CD8-positive, alpha-beta memory T cell (primary cell): Measurements from ENCODE around the gene CD163. TPM values are rescaled to one million over a fixed set of nuclear protein-coding genes. Genes with fewer than 3 reads are reported as not detected.

Source experiments
- CTCF ChIA-PET: fragments of 350-600 bp; sonication (Branson Sonifier 250); formaldehyde crosslinking; loops from one replicate; lab custom pipeline; 2021; ENCODE audit warnings: antibody characterized with exemption; lab: Charles Lee
- POLR2A ChIA-PET: fragments of 350-600 bp; sonication (Branson Sonifier 250); formaldehyde crosslinking; loops from one replicate; lab custom pipeline; 2021; ENCODE audit warnings: antibody characterized with exemption; lab: Charles Lee
- DNase-seq, 5 donors: peaks; one replicate each; pipeline versions ENCODE4 v3.0.0 to v3.0.0-alpha.2; 2020 to 2022; ENCODE audit warnings: mixed read lengths in 1 of 5
- H3K27ac ChIP-seq: one replicate; pipeline ENCODE4 v1.7.0; 2013; ENCODE audit warnings: low read depth, mild to moderate bottlenecking, low read length, moderate library complexity
- H3K27me3 ChIP-seq: 2 replicates; pipeline ENCODE4 v1.7.0; 2013; ENCODE audit warnings: low read length, mild to moderate bottlenecking; ENCODE audit not compliant: insufficient read depth, poor library complexity, severe bottlenecking
- H3K36me3 ChIP-seq: 2 replicates; pipeline ENCODE4 v1.7.0; 2013; ENCODE audit warnings: mild to moderate bottlenecking, low read length, moderate library complexity; ENCODE audit not compliant: insufficient read depth
- H3K4me1 ChIP-seq: 2 replicates; pipeline ENCODE4 v1.7.0; 2013; ENCODE audit warnings: mild to moderate bottlenecking, low read length, moderate library complexity; ENCODE audit not compliant: insufficient read depth
- H3K4me3 ChIP-seq: 2 replicates; pipeline ENCODE4 v1.7.0; 2013; ENCODE audit warnings: mild to moderate bottlenecking, low read length
- H3K9me3 ChIP-seq: 2 replicates; pipeline ENCODE4 v1.7.0; 2013; ENCODE audit warnings: mild to moderate bottlenecking, low read length
- H3K27ac Mint-ChIP-seq, 8 donors: one replicate each; pipeline ENCODE4 v1.8.0; 2020 to 2021; ENCODE audit warnings: mixed read lengths in 8 of 8, mild to moderate bottlenecking in 6 of 8, inconsistent platforms in 3 of 8, moderate library complexity in 3 of 8
- H3K27me3 Mint-ChIP-seq, 2 donors: one replicate each; pipeline ENCODE4 v1.8.0; 2020 to 2021; ENCODE audit warnings: mixed read lengths in 2 of 2, mild to moderate bottlenecking in 1 of 2, moderate library complexity in 1 of 2
- H3K36me3 Mint-ChIP-seq, 3 donors: one replicate each; pipeline ENCODE4 v1.8.0; 2020 to 2021; ENCODE audit warnings: mixed read lengths in 3 of 3, inconsistent platforms in 1 of 3, mild to moderate bottlenecking in 1 of 3
- H3K4me1 Mint-ChIP-seq, 3 donors: one replicate each; pipeline ENCODE4 v1.8.0; 2020 to 2021; ENCODE audit warnings: mixed read lengths in 3 of 3, inconsistent platforms in 1 of 3, mild to moderate bottlenecking in 1 of 3
- H3K4me3 Mint-ChIP-seq, 7 donors: one replicate each; pipeline ENCODE4 v1.8.0; 2020 to 2021; ENCODE audit warnings: mixed read lengths in 7 of 7, mild to moderate bottlenecking in 6 of 7, moderate library complexity in 4 of 7, inconsistent platforms in 2 of 7
- H3K9me3 Mint-ChIP-seq, 5 donors: one replicate each; pipeline ENCODE4 v1.8.0; 2020 to 2022; ENCODE audit warnings: mixed read lengths in 5 of 5, mild to moderate bottlenecking in 3 of 5, moderate library complexity in 2 of 5, inconsistent platforms in 1 of 5
- polyA plus RNA-seq: library from polyadenylated mRNA; unstranded; fragments of 300-500 nt; fragmentation: Illumina TruSeq; gene quantifications from one replicate; pipeline ENCODE4 v1.2.3, GENCODE V29; 2021
- total RNA-seq, 2 experiments: library from RNA; stranded (reverse); gene quantifications; one replicate each; pipeline ENCODE4 v1.2.3, GENCODE V29; 2021

CD163 gene
- total and polyA plus RNA-seq, 3 experiments from 2014 or later, result 3.0 to 5.6 TPM; not detected in 1

DNA sequence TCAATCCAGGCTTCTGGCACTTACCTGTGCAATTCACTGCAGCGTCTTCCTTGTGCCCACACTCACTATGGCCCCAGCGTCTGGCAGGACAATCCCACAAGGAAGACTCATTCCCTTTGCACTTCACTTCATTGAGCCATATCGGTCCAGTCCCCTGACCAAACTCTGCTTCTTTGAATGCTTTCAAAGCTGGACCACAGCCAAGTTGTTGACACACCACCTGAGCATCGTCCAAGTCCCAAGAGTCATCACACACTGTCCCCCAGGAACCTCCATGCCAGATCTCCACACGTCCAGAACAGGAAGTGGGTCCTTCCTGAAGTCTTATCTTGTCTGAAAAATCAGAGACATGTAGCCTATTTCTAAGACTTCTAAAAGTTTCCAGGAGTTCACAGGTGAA, 20.2 kb downstream of the CD163 start:
- Histone ChIP-seq H3K9me3 (no peaks in the 10 kb centered on the region), H3K4me3 (no peak overlapping the region), H3K27ac (no peak overlapping the region), H3K4me1 (no peaks in the 10 kb centered on the region), H3K36me3 (no peaks in the 10 kb centered on the region), H3K27me3 (no peaks in the 10 kb centered on the region)
- Mint-ChIP-seq H3K27ac (peak overlapping the region in 1 of 8 donors; percentile 9), H3K4me3 (no peak overlapping the region), H3K36me3 (no peaks in the 10 kb centered on the region), H3K9me3 (no peaks in the 10 kb centered on the region), H3K27me3 (peaks cover 7 to 26% of the 10 kb centered on the region in 2 donors), H3K4me1 (no peaks in the 10 kb centered on the region)
- no peak for DNase-seq
- POLR2A ChIA-PET, result no interaction called here
- CTCF ChIA-PET, result no interaction called here

DNA sequence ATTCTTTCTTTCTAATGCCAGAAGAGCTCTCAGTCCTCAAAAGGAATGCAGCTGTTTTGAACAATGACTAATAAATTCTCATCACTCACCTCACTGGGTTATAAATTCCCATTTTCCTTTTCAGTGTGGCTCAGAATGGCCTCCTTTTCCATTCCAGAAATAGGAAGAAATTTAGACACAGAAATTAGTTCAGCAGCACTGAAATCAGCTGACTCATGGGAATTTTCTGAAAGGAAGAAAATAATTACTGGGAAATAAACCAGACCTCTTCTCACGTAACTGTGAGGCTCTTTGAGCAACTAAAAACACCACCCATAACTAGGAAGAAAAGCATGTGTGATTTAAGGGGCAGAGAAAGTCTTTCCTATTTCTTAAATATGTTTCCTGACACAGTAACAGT, 23.8 kb downstream of the CD163 start:
- ChIA-PET POLR2A (no interaction called here), CTCF (no interaction called here)
- no peaks in the 10 kb centered on the region for H3K36me3 Mint-ChIP-seq
- no peak overlapping the region for H3K4me3 Mint-ChIP-seq
- H3K9me3 Mint-ChIP-seq, result no peaks in the 10 kb centered on the region
- no peak overlapping the region for H3K4me3 ChIP-seq
- H3K27me3 ChIP-seq, result no peaks in the 10 kb centered on the region
- DNase-seq, result no peak
- H3K27ac Mint-ChIP-seq, result no peak overlapping the region
- no peaks in the 10 kb centered on the region for H3K4me1 ChIP-seq
- H3K4me1 Mint-ChIP-seq, result no peaks in the 10 kb centered on the region
- H3K9me3 ChIP-seq, result no peaks in the 10 kb centered on the region
- no peaks in the 10 kb centered on the region for H3K36me3 ChIP-seq
- no peak overlapping the region for H3K27ac ChIP-seq
- H3K27me3 Mint-ChIP-seq, result peaks cover 4 to 7% of the 10 kb centered on the region in 2 donors

GRCh38 chr12:7472060-7472459, 31.5 kb downstream of the CD163 start:
- no peak overlapping the region for H3K4me3 Mint-ChIP-seq
- H3K27me3 Mint-ChIP-seq, result peaks cover 6 to 33% of the 10 kb centered on the region in 2 donors
- no peaks in the 10 kb centered on the region for H3K9me3 ChIP-seq

GRCh38 chr12:7460375-7461259, 43.0 kb downstream of the CD163 start:
- Mint-ChIP-seq H3K9me3 (peaks cover 0 to 2% (median under 1%) of the 10 kb centered on the region in 5 donors), H3K36me3 (no peaks in the 10 kb centered on the region), H3K4me1 (no peaks in the 10 kb centered on the region), H3K4me3 (no peak overlapping the region), H3K27ac (no peak overlapping the region), H3K27me3 (peaks cover 3 to 15% of the 10 kb centered on the region in 2 donors)
- Histone ChIP-seq H3K9me3 (no peaks in the 10 kb centered on the region), H3K4me1 (no peaks in the 10 kb centered on the region), H3K36me3 (no peaks in the 10 kb centered on the region), H3K27me3 (no peaks in the 10 kb centered on the region), H3K4me3 (no peak overlapping the region), H3K27ac (no peak overlapping the region)
- ChIA-PET POLR2A (no interaction called here), CTCF (interaction anchor here (0.9 to 4.6 kb wide), 8 partner anchors 140 to 250 kb away, joined by 3 to 25 read pairs (median 6); no protein-coding TSS in a partner anchor)
- peak in 4 of 5 donors; percentile 4 to 68 (median 24) for DNase-seq

More at GRCh38 chr12:7472060-7472459, 31.5 kb downstream of the CD163 start:
- Histone ChIP-seq H3K36me3 (no peaks in the 10 kb centered on the region), H3K27ac (no peak overlapping the region), H3K27me3 (no peaks in the 10 kb centered on the region), H3K4me1 (no peaks in the 10 kb centered on the region), H3K4me3 (no peak overlapping the region)
- ChIA-PET POLR2A (no interaction called here), CTCF (no interaction called here)
- peaks cover 0 to 21% (median 0%) of the 10 kb centered on the region in 3 donors for H3K36me3 Mint-ChIP-seq
- no peak for DNase-seq
- peaks cover 4 to 12% (median 9%) of the 10 kb centered on the region in 5 donors for H3K9me3 Mint-ChIP-seq
- no peaks in the 10 kb centered on the region for H3K4me1 Mint-ChIP-seq
- no peak overlapping the region for H3K27ac Mint-ChIP-seq

DNA sequence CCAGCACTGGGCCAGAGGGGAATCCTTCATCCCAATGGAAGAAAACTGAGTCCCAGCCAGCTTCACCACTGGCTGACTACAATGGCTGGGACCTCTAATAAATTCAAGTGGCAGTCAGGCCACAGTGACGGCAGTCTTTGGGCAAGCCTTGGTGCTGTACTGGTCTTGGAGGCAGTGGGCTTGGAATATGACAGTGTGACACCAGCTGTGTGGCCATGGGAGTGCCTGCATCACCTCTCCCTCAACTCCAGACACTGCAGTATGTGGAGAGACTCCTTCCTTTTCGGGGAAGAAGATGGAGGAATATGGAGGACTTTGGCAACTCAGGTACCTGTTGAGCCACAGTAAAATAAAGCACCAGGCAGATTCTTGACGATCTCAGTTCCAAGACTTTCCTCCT, 43.6 kb downstream of the CD163 start:
- Histone ChIP-seq H3K4me3 (no peak overlapping the region), H3K9me3 (no peaks in the 10 kb centered on the region), H3K36me3 (no peaks in the 10 kb centered on the region), H3K27me3 (no peaks in the 10 kb centered on the region), H3K4me1 (no peaks in the 10 kb centered on the region), H3K27ac (no peak overlapping the region)
- Mint-ChIP-seq H3K4me1 (no peaks in the 10 kb centered on the region), H3K9me3 (peaks cover 0 to 2% (median 0%) of the 10 kb centered on the region in 5 donors), H3K27me3 (peaks cover 3 to 9% of the 10 kb centered on the region in 2 donors), H3K36me3 (no peaks in the 10 kb centered on the region), H3K4me3 (no peak overlapping the region), H3K27ac (no peak overlapping the region)
- CTCF ChIA-PET, result interaction anchor here (1.5 to 4.6 kb wide), 5 partner anchors 140 to 240 kb away, joined by 5 to 25 read pairs (median 8); no protein-coding TSS in a partner anchor
- no peak for DNase-seq
- POLR2A ChIA-PET, result no interaction called here

GRCh38 chr12:7451756-7452155, 51.8 kb downstream of the CD163 start:
- no peaks in the 10 kb centered on the region for H3K4me1 Mint-ChIP-seq
- no peak overlapping the region for H3K27ac ChIP-seq
- no peaks in the 10 kb centered on the region for H3K27me3 ChIP-seq
- ChIA-PET CTCF (no interaction called here), POLR2A (no interaction called here)
- H3K36me3 ChIP-seq, result no peaks in the 10 kb centered on the region
- H3K36me3 Mint-ChIP-seq, result no peaks in the 10 kb centered on the region
- H3K4me1 ChIP-seq, result no peaks in the 10 kb centered on the region
- DNase-seq, result no peak
- H3K27ac Mint-ChIP-seq, result no peak overlapping the region
- H3K4me3 ChIP-seq, result no peak overlapping the region
- H3K9me3 ChIP-seq, result no peaks in the 10 kb centered on the region
- H3K4me3 Mint-ChIP-seq, result no peak overlapping the region
- peaks cover 7 to 10% (median 8%) of the 10 kb centered on the region in 5 donors for H3K9me3 Mint-ChIP-seq
- H3K27me3 Mint-ChIP-seq, result peaks cover 5 to 22% of the 10 kb centered on the region in 2 donors

GRCh38 chr12:7450667-7451066, 52.9 kb downstream of the CD163 start:
- CTCF ChIA-PET, result no interaction called here
- Mint-ChIP-seq H3K4me3 (no peak overlapping the region), H3K36me3 (no peaks in the 10 kb centered on the region), H3K9me3 (peaks cover 7 to 10% (median 8%) of the 10 kb centered on the region in 5 donors), H3K27me3 (peaks cover 5 to 22% of the 10 kb centered on the region in 2 donors), H3K4me1 (no peaks in the 10 kb centered on the region), H3K27ac (no peak overlapping the region)
- H3K36me3 ChIP-seq, result no peaks in the 10 kb centered on the region
- no peaks in the 10 kb centered on the region for H3K27me3 ChIP-seq
- no peaks in the 10 kb centered on the region for H3K9me3 ChIP-seq
- POLR2A ChIA-PET, result no interaction called here
- no peaks in the 10 kb centered on the region for H3K4me1 ChIP-seq
- H3K4me3 ChIP-seq, result no peak overlapping the region
- no peak for DNase-seq
- H3K27ac ChIP-seq, result no peak overlapping the region

- peaks cover 5 to 26% of the 10 kb centered on the region in 2 donors for H3K27me3 Mint-ChIP-seq
- Histone ChIP-seq H3K4me3 (no peak overlapping the region), H3K27me3 (no peaks in the 10 kb centered on the region), H3K36me3 (no peaks in the 10 kb centered on the region), H3K4me1 (no peaks in the 10 kb centered on the region), H3K9me3 (no peaks in the 10 kb centered on the region), H3K27ac (no peak overlapping the region)
- no peaks in the 10 kb centered on the region for H3K36me3 Mint-ChIP-seq
- POLR2A ChIA-PET, result no interaction called here
- DNase-seq, result no peak
- H3K9me3 Mint-ChIP-seq, result peaks cover 0 to 3% (median 0%) of the 10 kb centered on the region in 5 donors
- CTCF ChIA-PET, result no interaction called here
- no peak overlapping the region for H3K4me3 Mint-ChIP-seq
- H3K4me1 Mint-ChIP-seq, result no peaks in the 10 kb centered on the region
- no peak overlapping the region for H3K27ac Mint-ChIP-seq
Measured at GRCh38 chr12:7448099-7448498, 55.5 kb downstream of the CD163 start.
